ENCODE results near the gene DEPDC1B. TPM values are rescaled to one million over a fixed set of nuclear protein-coding genes. Genes with fewer than 3 reads are reported as not detected.
"Not testable (repeated sequence)": the region's sequence is repeated elsewhere in the genome, so short reads cannot be mapped to it uniquely, and the experiment has no call there.

DEPDC1B gene
- total and polyA plus RNA-seq, 7 donors: 0.27 to 9.5 (median 1.2) TPM; not detected in 2

DNA sequence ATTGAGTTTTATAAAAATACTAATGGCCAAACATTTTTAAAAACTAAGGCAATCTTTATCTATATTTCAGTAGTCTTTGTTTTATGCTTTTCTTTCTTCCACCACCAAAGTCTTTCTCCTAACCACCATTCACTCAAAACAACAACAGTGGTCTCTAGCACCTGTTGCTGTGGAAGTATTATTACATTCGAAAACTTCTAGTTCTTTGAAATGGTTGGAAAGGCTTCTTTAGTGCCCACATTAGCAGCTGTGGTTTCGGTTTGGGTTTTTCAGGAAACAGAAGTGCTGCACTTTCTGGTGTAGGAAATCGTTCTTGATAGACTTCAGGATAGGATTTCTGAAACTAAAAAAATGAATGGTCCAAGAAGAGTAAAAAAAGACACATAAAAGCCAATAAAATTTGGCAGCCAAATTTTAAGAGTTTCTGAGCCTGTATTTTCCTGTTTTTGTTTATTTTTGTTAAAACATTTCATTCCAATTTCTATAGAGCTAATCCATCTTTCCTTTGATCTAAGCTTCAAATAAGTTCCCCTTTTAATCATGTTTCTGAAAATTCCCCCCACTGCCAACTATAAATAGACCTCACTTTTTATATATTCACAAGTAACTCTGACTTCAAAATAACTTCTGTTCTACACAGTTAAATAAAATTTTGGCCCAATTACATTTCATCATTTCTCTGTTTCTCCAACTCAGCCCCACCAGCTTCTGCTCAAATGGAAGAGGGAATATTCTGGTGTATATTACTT is 102.2 kb downstream of the DEPDC1B start:
- intact Hi-C loops (cut with DNase I): no loop called here
- DNase-seq: no peak
- Histone ChIP-seq H3K36me3 (no peaks in the 10 kb centered on the region), H3K27ac (no peak overlapping the region), H3K27me3 (no peaks in the 10 kb centered on the region), H3K4me1 (no peaks in the 10 kb centered on the region), H3K9me3 (no peaks in the 10 kb centered on the region), H3K4me3 (no peak overlapping the region)
- 39 to 79% methylated on average over 3 of the region's 3 CpGs for WGBS, 2 donors
- TF ChIP-seq, protein P1, sequence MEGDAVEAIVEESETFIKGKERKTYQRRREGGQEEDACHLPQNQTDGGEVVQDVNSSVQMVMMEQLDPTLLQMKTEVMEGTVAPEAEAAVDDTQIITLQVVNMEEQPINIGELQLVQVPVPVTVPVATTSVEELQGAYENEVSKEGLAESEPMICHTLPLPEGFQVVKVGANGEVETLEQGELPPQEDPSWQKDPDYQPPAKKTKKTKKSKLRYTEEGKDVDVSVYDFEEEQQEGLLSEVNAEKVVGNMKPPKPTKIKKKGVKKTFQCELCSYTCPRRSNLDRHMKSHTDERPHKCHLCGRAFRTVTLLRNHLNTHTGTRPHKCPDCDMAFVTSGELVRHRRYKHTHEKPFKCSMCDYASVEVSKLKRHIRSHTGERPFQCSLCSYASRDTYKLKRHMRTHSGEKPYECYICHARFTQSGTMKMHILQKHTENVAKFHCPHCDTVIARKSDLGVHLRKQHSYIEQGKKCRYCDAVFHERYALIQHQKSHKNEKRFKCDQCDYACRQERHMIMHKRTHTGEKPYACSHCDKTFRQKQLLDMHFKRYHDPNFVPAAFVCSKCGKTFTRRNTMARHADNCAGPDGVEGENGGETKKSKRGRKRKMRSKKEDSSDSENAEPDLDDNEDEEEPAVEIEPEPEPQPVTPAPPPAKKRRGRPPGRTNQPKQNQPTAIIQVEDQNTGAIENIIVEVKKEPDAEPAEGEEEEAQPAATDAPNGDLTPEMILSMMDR (IDR thresholded peaks at IDR 0.05): no peak
- no peak for TF ChIP-seq POLR2AphosphoS5 (IDR thresholded peaks at IDR 0.05)
- TF ChIP-seq EP300 (IDR thresholded peaks at IDR 0.05): no peak
- TF ChIP-seq POLR2A (IDR thresholded peaks at IDR 0.05): no peak

DNA sequence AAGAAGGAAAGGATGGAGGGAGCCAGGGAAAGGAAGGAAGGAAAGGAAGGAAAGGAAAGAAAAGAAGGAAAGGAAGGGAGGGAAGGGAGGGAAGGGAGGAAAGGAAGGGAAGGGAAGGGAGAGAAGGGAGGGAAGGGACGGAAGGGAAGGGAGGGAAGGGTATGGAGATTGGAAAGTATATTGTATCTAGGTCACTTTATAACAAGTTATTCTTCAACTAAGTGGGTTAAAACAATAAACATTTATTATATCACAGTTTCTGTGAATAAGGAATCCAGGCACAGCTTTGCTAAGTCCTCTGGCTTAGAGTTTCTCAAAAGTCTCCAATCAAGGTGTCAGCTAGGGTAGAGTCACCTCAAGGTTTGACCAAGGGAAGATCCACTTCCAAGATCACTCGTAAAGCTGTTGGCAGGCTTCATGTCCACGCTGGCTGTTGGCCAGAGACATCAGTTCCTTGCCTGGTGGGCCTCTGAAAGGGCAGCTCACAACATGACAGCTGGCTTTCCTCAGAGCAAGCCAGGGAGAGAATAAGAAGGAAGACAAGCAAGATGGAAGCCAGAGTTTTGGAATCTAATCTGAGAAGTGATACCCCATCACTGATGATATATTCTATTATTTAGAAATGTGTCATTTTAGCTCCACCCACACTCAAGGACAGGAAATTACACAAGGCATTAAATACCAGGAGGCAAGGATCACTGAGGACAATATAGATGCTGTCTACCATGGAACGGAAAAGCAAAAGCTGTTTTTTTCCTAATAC is 105.1 kb downstream of the DEPDC1B start:
- Histone ChIP-seq H3K4me3 (no peak overlapping the region), H3K36me3 (no peaks in the 10 kb centered on the region), H3K4me1 (no peaks in the 10 kb centered on the region), H3K27me3 (no peaks in the 10 kb centered on the region), H3K27ac (no peak overlapping the region), H3K9me3 (no peaks in the 10 kb centered on the region)
- intact Hi-C loops (cut with DNase I): no loop called here
- WGBS, 2 donors: 31 to 69% methylated on average over 4 of the region's 4 CpGs
- TF ChIP-seq POLR2A (IDR thresholded peaks at IDR 0.05) (no peak), EP300 (IDR thresholded peaks at IDR 0.05) (no peak), POLR2AphosphoS5 (IDR thresholded peaks at IDR 0.05) (no peak)
- TF ChIP-seq, protein P1 (IDR thresholded peaks at IDR 0.05): no peak
- DNase-seq: no peak

DNA sequence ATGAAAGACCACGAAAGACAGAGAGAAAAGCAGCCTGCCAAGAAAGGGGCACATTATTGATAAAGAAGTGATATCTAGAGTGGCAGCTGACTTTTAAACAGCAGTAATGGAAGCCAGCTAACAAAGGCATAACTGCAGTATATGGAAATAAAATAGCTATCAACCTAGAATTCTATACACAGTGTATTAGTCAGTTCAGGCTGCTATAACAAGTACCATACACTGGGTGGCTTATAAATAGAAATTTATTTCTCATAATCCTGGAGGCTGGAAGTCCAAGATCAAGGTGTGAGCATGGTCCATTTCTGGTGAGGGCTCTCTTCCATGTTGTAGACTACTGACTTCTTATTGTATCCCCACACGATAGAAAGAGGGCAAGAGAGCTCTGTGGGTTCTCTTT is 109.8 kb downstream of the DEPDC1B start:
- no peak for DNase-seq
- no peaks in the 10 kb centered on the region for H3K27me3 ChIP-seq
- 96 to 97% methylated on average over 2 of the region's 2 CpGs for WGBS, 2 donors
- H3K36me3 ChIP-seq: no peaks in the 10 kb centered on the region
- intact Hi-C loops (cut with DNase I): no loop called here
- H3K4me3 ChIP-seq: no peak overlapping the region
- H3K27ac ChIP-seq: no peak overlapping the region
- no peaks in the 10 kb centered on the region for H3K9me3 ChIP-seq
- TF ChIP-seq EP300 (IDR thresholded peaks at IDR 0.05) (no peak), POLR2A (IDR thresholded peaks at IDR 0.05) (no peak), POLR2AphosphoS5 (IDR thresholded peaks at IDR 0.05) (no peak)
- TF ChIP-seq, protein P1 (IDR thresholded peaks at IDR 0.05): no peak
- H3K4me1 ChIP-seq: peaks cover 0 to 4% (median 1%) of the 10 kb centered on the region in 4 donors

DNA sequence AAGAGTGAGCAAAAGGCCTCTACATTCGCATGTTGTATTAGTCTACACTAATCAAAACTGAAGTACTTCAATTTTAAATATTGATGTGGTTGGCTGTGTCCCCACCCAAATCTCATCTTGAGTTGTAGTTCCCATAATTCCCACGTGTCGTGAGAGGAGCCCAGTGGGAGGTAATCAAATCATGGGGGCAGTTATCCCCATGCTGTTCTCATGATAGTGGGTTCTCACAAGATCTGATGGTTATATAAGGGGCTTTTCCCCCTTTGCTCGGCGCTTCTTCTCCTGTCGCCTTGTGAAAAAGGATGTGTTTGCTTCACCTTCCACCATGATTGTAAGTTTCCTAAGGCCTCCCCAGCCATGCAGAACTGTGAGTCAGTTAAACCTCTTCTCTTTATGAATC is 112.7 kb downstream of the DEPDC1B start:
- intact Hi-C loops (cut with DNase I): loop anchor here (10.0 kb wide), 1 partner anchor 203 kb away; no protein-coding TSS in a partner anchor
- WGBS, 2 donors: 94% methylated on average over 6 of the region's 6 CpGs
- not testable (repeated sequence) for H3K4me3 ChIP-seq, H3K9me3 ChIP-seq, H3K36me3 ChIP-seq, H3K27me3 ChIP-seq, DNase-seq, H3K27ac ChIP-seq
- peaks cover 0 to 12% (median 2%) of the 10 kb centered on the region in 4 donors for H3K4me1 ChIP-seq

DNA sequence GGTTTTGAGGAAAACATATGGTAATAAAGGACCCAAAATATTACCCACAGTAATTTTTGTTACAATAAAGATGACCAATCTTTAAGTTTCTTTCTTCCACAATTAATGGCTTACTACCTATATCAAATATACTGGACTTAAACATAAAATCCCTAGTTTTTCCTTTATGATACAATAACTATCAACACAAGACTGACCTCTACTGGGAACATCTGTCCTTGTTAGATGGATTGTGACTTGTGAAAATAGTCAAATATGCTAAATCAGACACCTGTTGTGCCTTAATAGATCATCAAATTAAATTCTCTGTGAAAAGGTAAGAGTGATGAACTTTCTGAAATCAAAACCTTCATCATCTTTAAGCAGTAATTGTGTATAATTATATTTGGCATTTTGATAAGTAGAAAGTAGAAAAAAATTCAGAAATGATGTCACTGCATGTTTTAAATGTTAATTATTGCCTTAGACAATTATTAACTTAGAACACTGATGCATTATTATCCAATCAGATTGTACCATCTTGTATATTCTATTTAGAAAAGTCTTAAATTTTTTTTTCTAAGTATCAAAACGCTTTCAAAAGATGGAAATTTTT is 113.6 kb downstream of the DEPDC1B start:
- Histone ChIP-seq H3K4me1 (peaks cover 0 to 12% (median 2%) of the 10 kb centered on the region in 4 donors), H3K4me3 (no peak overlapping the region), H3K27me3 (no peaks in the 10 kb centered on the region), H3K27ac (no peak overlapping the region), H3K9me3 (no peaks in the 10 kb centered on the region), H3K36me3 (no peaks in the 10 kb centered on the region)
- intact Hi-C loops (cut with DNase I): loop anchor here (10.0 kb wide), 1 partner anchor 202 kb away; no protein-coding TSS in a partner anchor
- 88 to 95% methylated on average over 1 of the region's 1 CpG for WGBS, 2 donors
- no peak for DNase-seq
- TF ChIP-seq, protein P1 (IDR thresholded peaks at IDR 0.05): peak; percentile 36 to 59 (median 38)
- TF ChIP-seq POLR2A (IDR thresholded peaks at IDR 0.05): no peak
